Measurements from ENCODE around the gene CLECL1. TPM values are rescaled to one million over a fixed set of nuclear protein-coding genes. Genes with fewer than 3 reads are reported as not detected.
"Not testable (repeated sequence)": the region's sequence is repeated elsewhere in the genome, so short reads cannot be mapped to it uniquely, and the experiment has no call there.

The CLECL1 gene
- polyA plus RNA-seq, 3 donors: 0.16 to 0.32 (median 0.30) TPM

- no peak for DNase-seq (ENCODE audit: extremely low read depth in 1 of 11, low read depth in 9 of 11, low spot score in 4 of 11)
These were observed 20.2 kb upstream of the CLECL1 start for GRCh38 chr12:9753073-9753472.

- no peak for DNase-seq (ENCODE audit: extremely low read depth in 1 of 11, low read depth in 9 of 11, low spot score in 4 of 11)
These were observed 19.4 kb upstream of the CLECL1 start for GRCh38 chr12:9752145-9752933.

GRCh38 chr12:9751204-9752144 lies 18.6 kb upstream of the CLECL1 start:
- no peak for DNase-seq (ENCODE audit: extremely low read depth in 1 of 11, low read depth in 9 of 11, low spot score in 4 of 11)

- DNase-seq (ENCODE audit: extremely low read depth in 1 of 11, low read depth in 9 of 11, low spot score in 4 of 11): peak in 5 of 11 donors; percentile 45 to 56 (median 54)
These were observed 17.6 kb upstream of the CLECL1 start for GRCh38 chr12:9750276-9751203.

- DNase-seq (ENCODE audit: extremely low read depth in 1 of 11, low read depth in 9 of 11, low spot score in 4 of 11): no peak
These were observed 16.7 kb upstream of the CLECL1 start for GRCh38 chr12:9749640-9750039.

GRCh38 chr12:9745199-9745598 lies 12.3 kb upstream of the CLECL1 start:
- no peak for DNase-seq (ENCODE audit: extremely low read depth in 1 of 11, low read depth in 9 of 11, low spot score in 4 of 11)

- no peak for DNase-seq (ENCODE audit: extremely low read depth in 1 of 11, low read depth in 9 of 11, low spot score in 4 of 11)
These were observed 9.8 kb upstream of the CLECL1 start for GRCh38 chr12:9742661-9743060.

- no peak for DNase-seq (ENCODE audit: extremely low read depth in 1 of 11, low read depth in 9 of 11, low spot score in 4 of 11)
These were observed 8.8 kb upstream of the CLECL1 start for GRCh38 chr12:9741726-9742125.

- DNase-seq (ENCODE audit: extremely low read depth in 1 of 11, low read depth in 9 of 11, low spot score in 4 of 11): no peak
These were observed 7.3 kb upstream of the CLECL1 start for GRCh38 chr12:9740106-9740750.

GRCh38 chr12:9739404-9740105 lies 6.7 kb upstream of the CLECL1 start:
- DNase-seq (ENCODE audit: extremely low read depth in 1 of 11, low read depth in 9 of 11, low spot score in 4 of 11): not testable (repeated sequence)

- not testable (repeated sequence) for DNase-seq (ENCODE audit: extremely low read depth in 1 of 11, low read depth in 9 of 11, low spot score in 4 of 11)
These were observed 6.0 kb upstream of the CLECL1 start for GRCh38 chr12:9738905-9739304.

- DNase-seq (ENCODE audit: extremely low read depth in 1 of 11, low read depth in 9 of 11, low spot score in 4 of 11): no peak
These were observed 4.2 kb upstream of the CLECL1 start for GRCh38 chr12:9736936-9737705.

GRCh38 chr12:9735601-9736000 lies 2.7 kb upstream of the CLECL1 start:
- DNase-seq (ENCODE audit: extremely low read depth in 1 of 11, low read depth in 9 of 11, low spot score in 4 of 11): no peak

GRCh38 chr12:9731797-9732196 lies 1.1 kb downstream of the CLECL1 start:
- DNase-seq (ENCODE audit: extremely low read depth in 1 of 11, low read depth in 9 of 11, low spot score in 4 of 11): no peak

GRCh38 chr12:9731393-9731792 lies 1.5 kb downstream of the CLECL1 start:
- no peak for DNase-seq (ENCODE audit: extremely low read depth in 1 of 11, low read depth in 9 of 11, low spot score in 4 of 11)

GRCh38 chr12:9730591-9730990 lies 2.3 kb downstream of the CLECL1 start:
- no peak for DNase-seq (ENCODE audit: extremely low read depth in 1 of 11, low read depth in 9 of 11, low spot score in 4 of 11)

GRCh38 chr12:9730011-9730410 lies 2.9 kb downstream of the CLECL1 start:
- DNase-seq (ENCODE audit: extremely low read depth in 1 of 11, low read depth in 9 of 11, low spot score in 4 of 11): no peak

Data from renal cortex interstitium (tissue), 11 donors.